ENCODE data around the gene NDST1. TPM values are rescaled to one million over a fixed set of nuclear protein-coding genes. Genes with fewer than 3 reads are reported as not detected.
A peak's percentile ranks its signal among the peaks of the same experiment; 100 is the strongest.

Gene NDST1
- polyA plus RNA-seq, 1 experiment, result 52.2 TPM

DNA sequence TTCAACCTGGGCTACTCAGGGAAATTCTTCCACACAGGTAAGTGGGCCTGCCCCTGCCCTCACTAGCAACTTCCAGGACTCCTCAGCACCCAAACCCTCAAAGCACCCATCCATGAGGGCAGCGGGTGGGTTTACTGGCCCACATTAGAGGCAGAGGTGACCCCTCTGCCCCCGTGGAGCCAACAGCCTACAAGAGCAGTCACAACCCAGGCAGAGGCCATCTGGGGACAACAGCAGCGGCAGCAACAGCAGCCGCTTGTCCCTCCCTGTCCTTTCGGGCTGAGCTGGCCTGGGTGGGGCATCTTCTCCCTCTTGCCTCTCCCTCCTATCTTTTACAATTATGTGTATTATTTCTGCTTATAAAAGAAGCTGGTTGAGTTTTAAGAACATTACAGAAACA is 25.1 kb downstream of the NDST1 start:
- CTCF ChIA-PET, result interaction anchor here (1.0 kb wide), 1 partner anchor 74 kb away, joined by 3 read pairs; no protein-coding TSS in a partner anchor
- Histone ChIP-seq H3K9me3 (ENCODE audit: control insufficient read depth, insufficient read depth, low read length) (no peaks in the 10 kb centered on the region; the same call in 1 of the 2 replicates), H3K27me3 (ENCODE audit: control insufficient read depth, insufficient read depth, low read length) (no peaks in the 10 kb centered on the region), H3K4me3 (ENCODE audit: low read depth, low read length) (no peak overlapping the region), H3K27ac (ENCODE audit: low read depth, low read length) (no peak overlapping the region)
- DNase-seq (ENCODE audit: low read depth, low spot score), result no peak
- POLR2A ChIA-PET, result no interaction called here
- TF ChIP-seq, protein P1, sequence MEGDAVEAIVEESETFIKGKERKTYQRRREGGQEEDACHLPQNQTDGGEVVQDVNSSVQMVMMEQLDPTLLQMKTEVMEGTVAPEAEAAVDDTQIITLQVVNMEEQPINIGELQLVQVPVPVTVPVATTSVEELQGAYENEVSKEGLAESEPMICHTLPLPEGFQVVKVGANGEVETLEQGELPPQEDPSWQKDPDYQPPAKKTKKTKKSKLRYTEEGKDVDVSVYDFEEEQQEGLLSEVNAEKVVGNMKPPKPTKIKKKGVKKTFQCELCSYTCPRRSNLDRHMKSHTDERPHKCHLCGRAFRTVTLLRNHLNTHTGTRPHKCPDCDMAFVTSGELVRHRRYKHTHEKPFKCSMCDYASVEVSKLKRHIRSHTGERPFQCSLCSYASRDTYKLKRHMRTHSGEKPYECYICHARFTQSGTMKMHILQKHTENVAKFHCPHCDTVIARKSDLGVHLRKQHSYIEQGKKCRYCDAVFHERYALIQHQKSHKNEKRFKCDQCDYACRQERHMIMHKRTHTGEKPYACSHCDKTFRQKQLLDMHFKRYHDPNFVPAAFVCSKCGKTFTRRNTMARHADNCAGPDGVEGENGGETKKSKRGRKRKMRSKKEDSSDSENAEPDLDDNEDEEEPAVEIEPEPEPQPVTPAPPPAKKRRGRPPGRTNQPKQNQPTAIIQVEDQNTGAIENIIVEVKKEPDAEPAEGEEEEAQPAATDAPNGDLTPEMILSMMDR (IDR thresholded peaks at IDR 0.05; ENCODE audit: low read depth, low read length), result no peak

DNA sequence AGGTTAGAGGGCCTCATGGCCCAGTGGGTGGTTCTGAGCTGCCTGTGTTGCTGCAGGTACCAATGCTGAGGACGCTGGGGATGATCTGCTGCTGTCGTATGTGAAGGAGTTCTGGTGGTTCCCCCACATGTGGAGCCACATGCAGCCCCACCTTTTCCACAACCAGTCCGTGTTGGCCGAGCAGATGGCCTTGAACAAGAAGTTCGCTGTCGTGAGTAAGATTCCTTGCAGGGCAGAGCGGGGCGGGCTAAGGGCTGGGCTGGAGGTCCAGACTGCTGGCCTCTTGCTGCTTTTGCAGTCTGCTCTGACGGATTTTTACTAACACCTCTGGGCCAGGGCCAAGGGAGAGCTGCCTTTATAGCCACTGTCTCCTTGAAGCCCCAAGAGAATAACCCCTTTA is 26.9 kb downstream of the NDST1 start:
- DNase-seq (ENCODE audit: low read depth, low spot score), result no peak
- ChIA-PET POLR2A (no interaction called here), CTCF (interaction anchor here (1.1 to 1.3 kb wide), 2 partner anchors 13 to 85 kb away, joined by 3 read pairs; no protein-coding TSS in a partner anchor)
- Histone ChIP-seq H3K27ac (ENCODE audit: low read depth, low read length) (no peak overlapping the region), H3K9me3 (ENCODE audit: control insufficient read depth, insufficient read depth, low read length) (no peaks in the 10 kb centered on the region), H3K27me3 (ENCODE audit: control insufficient read depth, insufficient read depth, low read length) (no peaks in the 10 kb centered on the region), H3K4me3 (ENCODE audit: low read depth, low read length) (no peak overlapping the region)
- TF ChIP-seq, protein P1 (IDR thresholded peaks at IDR 0.05; ENCODE audit: low read depth, low read length), result no peak

DNA sequence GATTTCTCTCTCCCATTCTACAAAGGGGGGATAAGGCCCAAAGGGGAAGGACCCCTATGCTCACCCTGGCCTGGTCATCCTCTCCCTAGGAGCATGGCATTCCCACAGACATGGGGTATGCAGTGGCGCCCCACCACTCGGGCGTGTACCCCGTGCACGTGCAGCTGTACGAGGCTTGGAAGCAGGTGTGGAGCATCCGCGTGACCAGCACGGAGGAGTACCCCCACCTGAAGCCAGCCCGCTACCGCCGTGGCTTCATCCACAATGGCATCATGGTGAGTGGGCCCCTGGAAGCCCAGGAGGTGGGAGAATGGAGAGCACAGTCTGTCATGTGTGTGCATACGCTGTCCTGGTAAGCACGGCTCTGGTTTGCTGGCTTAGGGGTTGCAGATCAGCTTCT is 27.7 kb downstream of the NDST1 start:
- Histone ChIP-seq H3K9me3 (ENCODE audit: control insufficient read depth, insufficient read depth, low read length) (no peaks in the 10 kb centered on the region), H3K27ac (ENCODE audit: low read depth, low read length) (no peak overlapping the region), H3K4me3 (ENCODE audit: low read depth, low read length) (no peak overlapping the region), H3K27me3 (ENCODE audit: control insufficient read depth, insufficient read depth, low read length) (no peaks in the 10 kb centered on the region)
- ChIA-PET CTCF (interaction anchor here (0.8 to 1.3 kb wide), 3 partner anchors 9 to 86 kb away, joined by 3 to 4 read pairs (median 3); no protein-coding TSS in a partner anchor), POLR2A (no interaction called here)
- no peak for DNase-seq (ENCODE audit: low read depth, low spot score)
- TF ChIP-seq, protein P1 (IDR thresholded peaks at IDR 0.05; ENCODE audit: low read depth, low read length), result no peak

DNA sequence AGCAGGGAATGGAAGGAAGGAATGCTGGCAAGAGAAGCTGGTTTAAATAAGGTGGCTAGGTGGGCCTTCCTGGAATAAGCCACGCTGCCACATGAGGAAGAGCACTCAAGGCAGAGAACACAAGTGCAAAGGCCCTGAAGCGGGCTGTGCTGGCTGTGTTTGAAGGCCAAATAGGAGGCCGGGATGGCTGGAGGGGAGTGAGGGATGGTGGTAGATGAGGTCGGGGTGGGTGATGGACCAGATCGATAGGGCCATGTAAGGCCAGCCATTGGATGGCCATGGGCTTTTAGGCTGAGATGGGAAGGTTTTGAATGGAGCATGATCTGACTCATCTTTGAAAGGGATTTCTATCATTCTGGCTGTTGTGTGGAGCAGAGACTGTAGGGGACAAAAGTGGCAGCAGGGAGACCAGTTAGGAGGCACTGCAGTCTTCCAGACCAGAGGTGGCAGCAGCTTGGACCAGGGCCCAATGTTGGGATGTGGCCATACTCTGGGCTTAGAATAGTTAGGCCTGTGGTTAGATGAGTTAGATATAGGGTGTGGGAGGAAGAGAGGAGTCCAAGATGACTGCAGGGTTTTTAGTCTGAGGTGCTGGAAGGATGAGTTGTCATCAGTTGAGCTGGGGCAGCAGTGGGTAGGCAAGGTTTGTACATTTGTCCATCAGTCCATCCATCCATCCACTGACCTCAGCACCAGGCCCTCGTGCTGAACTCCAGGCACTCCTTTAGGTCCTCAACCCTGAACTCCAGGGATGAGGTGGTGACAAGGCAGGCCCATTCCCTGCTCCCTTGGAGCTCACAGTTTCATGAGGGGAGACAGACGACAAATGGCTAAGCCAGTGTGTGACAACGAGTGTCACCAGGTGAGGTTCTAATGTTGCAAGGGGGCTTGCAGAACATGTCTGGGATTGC is 30.3 kb downstream of the NDST1 start:
- no peaks in the 10 kb centered on the region for H3K9me3 ChIP-seq (ENCODE audit: control insufficient read depth, insufficient read depth, low read length)
- TF ChIP-seq, protein P1 (IDR thresholded peaks at IDR 0.05; ENCODE audit: low read depth, low read length), result no peak
- H3K27ac ChIP-seq (ENCODE audit: low read depth, low read length), result peak overlapping the region; percentile 47
- H3K4me3 ChIP-seq (ENCODE audit: low read depth, low read length), result no peak overlapping the region
- CTCF ChIA-PET, result interaction anchor here (0.8 to 1.1 kb wide), 2 partner anchors 79 to 80 kb away, joined by 3 to 6 read pairs; no protein-coding TSS in a partner anchor
- H3K27me3 ChIP-seq (ENCODE audit: control insufficient read depth, insufficient read depth, low read length), result no peaks in the 10 kb centered on the region
- POLR2A ChIA-PET, result interaction anchor here (0.5 kb wide), 1 partner anchor 21 kb away, joined by 5 read pairs; no protein-coding TSS in a partner anchor
- DNase-seq (ENCODE audit: low read depth, low spot score), result no peak

DNA sequence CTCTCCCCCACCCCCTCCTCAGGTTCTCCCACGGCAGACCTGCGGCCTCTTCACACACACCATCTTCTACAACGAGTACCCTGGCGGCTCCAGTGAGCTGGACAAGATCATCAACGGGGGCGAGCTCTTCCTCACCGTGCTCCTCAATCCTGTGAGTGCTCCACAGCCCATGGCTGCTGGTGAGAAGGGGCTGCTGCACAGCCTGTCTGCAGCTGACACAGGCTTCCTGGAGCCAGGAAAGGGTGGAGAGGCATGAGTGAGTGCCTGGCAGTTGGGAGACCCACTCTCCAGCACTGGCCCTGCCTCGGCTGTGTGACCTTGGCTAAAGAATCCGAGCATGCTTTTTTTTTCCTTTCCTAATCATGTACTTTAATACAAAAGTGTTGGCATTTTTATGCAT is 31.3 kb downstream of the NDST1 start:
- ChIA-PET CTCF (interaction anchor here (0.8 to 1.1 kb wide), 2 partner anchors 80 to 81 kb away, joined by 3 to 6 read pairs; no protein-coding TSS in a partner anchor), POLR2A (no interaction called here)
- H3K9me3 ChIP-seq (ENCODE audit: control insufficient read depth, insufficient read depth, low read length), result no peaks in the 10 kb centered on the region
- no peak overlapping the region for H3K27ac ChIP-seq (ENCODE audit: low read depth, low read length)
- no peak overlapping the region for H3K4me3 ChIP-seq (ENCODE audit: low read depth, low read length)
- no peak for DNase-seq (ENCODE audit: low read depth, low spot score)
- TF ChIP-seq, protein P1 (IDR thresholded peaks at IDR 0.05; ENCODE audit: low read depth, low read length), result no peak
- H3K27me3 ChIP-seq (ENCODE audit: control insufficient read depth, insufficient read depth, low read length), result no peaks in the 10 kb centered on the region
